Testis (tissue), 2 donors: Measurements from ENCODE around the gene CBLN3.

Experiments used
- POLR2A ChIP-seq: fragments of 450-650 bp; IDR thresholded peaks from one replicate; pipeline ENCODE4 v1.6.1; 2017; ENCODE audit warnings: antibody characterized with exemption, mild to moderate bottlenecking, moderate library complexity
- TF ChIP-seq, protein P1 (sequence below), 3 experiments: fragments of 450-650 bp in 2 of 3; fragments of 200-600 bp in 1 of 3; sonication (generic) in 1 of 3; IDR thresholded peaks; one replicate each; pipeline ENCODE4 v1.5.1; 2016 to 2019; ENCODE audit warnings: antibody characterized with exemption in 3 of 3, mild to moderate bottlenecking in 2 of 3, moderate library complexity in 1 of 3

DNA sequence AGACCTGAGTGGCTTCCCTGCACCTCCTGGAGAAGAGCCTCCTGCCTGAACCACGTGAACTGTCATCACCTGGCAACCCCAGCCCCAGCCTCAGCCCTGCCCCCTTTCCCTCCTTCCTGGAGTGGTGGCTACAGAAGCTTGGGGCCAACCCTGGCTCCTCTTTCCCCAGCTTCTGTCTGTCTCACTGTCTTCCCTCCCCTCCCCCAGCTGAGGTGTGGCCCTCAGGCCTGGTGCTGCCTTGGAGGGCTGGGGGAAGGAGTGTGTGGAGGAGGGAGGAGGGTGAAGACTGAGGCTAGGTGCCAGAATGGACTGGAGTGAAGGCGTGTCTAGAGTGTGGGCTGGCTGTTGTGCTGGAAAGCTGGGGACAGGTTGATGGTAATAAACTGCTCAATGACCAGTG is 51.8 kb downstream of the CBLN3 start:
- no peak for TF ChIP-seq POLR2A
- TF ChIP-seq, protein P1, sequence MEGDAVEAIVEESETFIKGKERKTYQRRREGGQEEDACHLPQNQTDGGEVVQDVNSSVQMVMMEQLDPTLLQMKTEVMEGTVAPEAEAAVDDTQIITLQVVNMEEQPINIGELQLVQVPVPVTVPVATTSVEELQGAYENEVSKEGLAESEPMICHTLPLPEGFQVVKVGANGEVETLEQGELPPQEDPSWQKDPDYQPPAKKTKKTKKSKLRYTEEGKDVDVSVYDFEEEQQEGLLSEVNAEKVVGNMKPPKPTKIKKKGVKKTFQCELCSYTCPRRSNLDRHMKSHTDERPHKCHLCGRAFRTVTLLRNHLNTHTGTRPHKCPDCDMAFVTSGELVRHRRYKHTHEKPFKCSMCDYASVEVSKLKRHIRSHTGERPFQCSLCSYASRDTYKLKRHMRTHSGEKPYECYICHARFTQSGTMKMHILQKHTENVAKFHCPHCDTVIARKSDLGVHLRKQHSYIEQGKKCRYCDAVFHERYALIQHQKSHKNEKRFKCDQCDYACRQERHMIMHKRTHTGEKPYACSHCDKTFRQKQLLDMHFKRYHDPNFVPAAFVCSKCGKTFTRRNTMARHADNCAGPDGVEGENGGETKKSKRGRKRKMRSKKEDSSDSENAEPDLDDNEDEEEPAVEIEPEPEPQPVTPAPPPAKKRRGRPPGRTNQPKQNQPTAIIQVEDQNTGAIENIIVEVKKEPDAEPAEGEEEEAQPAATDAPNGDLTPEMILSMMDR (IDR thresholded peaks at IDR 0.05), result no peak
